ENCODE results near the gene PAX6. TPM values are rescaled to one million over a fixed set of nuclear protein-coding genes. Genes with fewer than 3 reads are reported as not detected.

Gene PAX6
- polyA plus RNA-seq, 2 of the 4 experiments (the other 2 are of a cell fraction) = 1.8 to 2.0 TPM

- ATAC-seq = no peak
- no peaks in the 10 kb centered on the region for H3K4me1 ChIP-seq
- H3K4me2 ChIP-seq = no peak overlapping the region
- no peak for TF ChIP-seq PHF8 (IDR thresholded peaks at IDR 0.05; ENCODE audit: borderline replicate concordance, low read depth)
- no peak for TF ChIP-seq MAFK (IDR thresholded peaks at IDR 0.05; ENCODE audit: partially characterized antibody)
- no peak for TF ChIP-seq FOSL2 (IDR thresholded peaks at IDR 0.05)
- TF ChIP-seq FOSL2 (CRISPR knock-in tag; IDR thresholded peaks at IDR 0.05) = no peak
- TF ChIP-seq RFX5 (IDR thresholded peaks at IDR 0.05) = no peak
- POLR2A ChIA-PET = no interaction called here
- H3K27ac ChIP-seq = no peak overlapping the region
- H3K9me3 ChIP-seq = no peaks in the 10 kb centered on the region
- 72% methylated on average over 18 of the region's 18 CpGs for WGBS (ENCODE audit: missing lambda C conversion rate)
- CTCF ChIA-PET = no interaction called here
- no peak overlapping the region for H3K4me3 ChIP-seq
- no peak for DNase-seq (ENCODE audit: low read depth in 1 of 2, low spot score in 1 of 2)
- FAIRE-seq = no peak
These were observed 13.3 kb upstream of the PAX6 start for GRCh38 chr11:31824332-31824878.

GRCh38 chr11:31823644-31824331 lies 12.7 kb upstream of the PAX6 start:
- Histone ChIP-seq H3K4me3 (no peak overlapping the region), H3K4me1 (no peaks in the 10 kb centered on the region), H3K4me2 (no peak overlapping the region), H3K27ac (no peak overlapping the region), H3K9me3 (no peaks in the 10 kb centered on the region)
- ATAC-seq (no peak), FAIRE-seq (no peak), DNase-seq (ENCODE audit: low read depth in 1 of 2, low spot score in 1 of 2) (no peak)
- ChIA-PET CTCF (interaction anchor here (0.8 to 2.1 kb wide), 2 partner anchors 10 to 183 kb away, joined by 3 to 9 read pairs; no protein-coding TSS in a partner anchor), POLR2A (no interaction called here)
- 76% methylated on average over 23 of the region's 24 CpGs for WGBS (ENCODE audit: missing lambda C conversion rate)
- TF ChIP-seq GATA3 (IDR thresholded peaks at IDR 0.05; ENCODE audit: borderline replicate concordance) (no peak), POLR2A (IDR thresholded peaks at IDR 0.05; ENCODE audit: low read length) (no peak), CBX8 (IDR thresholded peaks at IDR 0.05) (no peak), PHF8 (IDR thresholded peaks at IDR 0.05; ENCODE audit: borderline replicate concordance, low read depth) (no peak), USF2 (IDR thresholded peaks at IDR 0.05) (no peak), ZFP36 (IDR thresholded peaks at IDR 0.05; ENCODE audit: borderline replicate concordance, partially characterized antibody) (no peak), BHLHE40 (IDR thresholded peaks at IDR 0.05; ENCODE audit: low read depth, low read length) (no peak), CHD2 (IDR thresholded peaks at IDR 0.05; ENCODE audit: low read length, partially characterized antibody) (no peak), TFCP2L1 (CRISPR knock-in tag; IDR thresholded peaks at IDR 0.05) (no peak), HOXB5 (CRISPR knock-in tag; IDR thresholded peaks at IDR 0.05) (no peak), FOXS1 (CRISPR knock-in tag; IDR thresholded peaks at IDR 0.05) (no peak), RNF2 (IDR thresholded peaks at IDR 0.05; ENCODE audit: borderline replicate concordance, low read depth) (no peak), CTCF (IDR thresholded peaks at IDR 0.05) (no peak), HOXB13 (CRISPR knock-in tag; IDR thresholded peaks at IDR 0.05; ENCODE audit: low read depth) (no peak)

GRCh38 chr11:31822927-31823643 lies 12.0 kb upstream of the PAX6 start:
- DNase-seq (ENCODE audit: low read depth in 1 of 2, low spot score in 1 of 2) = no peak
- FAIRE-seq = no peak
- Histone ChIP-seq H3K4me2 (no peak overlapping the region), H3K27ac (no peak overlapping the region), H3K4me1 (no peaks in the 10 kb centered on the region), H3K9me3 (no peaks in the 10 kb centered on the region), H3K4me3 (no peak overlapping the region)
- POLR2A ChIA-PET = no interaction called here
- 80% methylated on average over 14 of the region's 14 CpGs for WGBS (ENCODE audit: missing lambda C conversion rate)
- no peak for ATAC-seq
- CTCF ChIA-PET = interaction anchor here (0.8 to 2.1 kb wide), 2 partner anchors 11 to 182 kb away, joined by 3 to 9 read pairs; no protein-coding TSS in a partner anchor
- TF ChIP-seq ELK1 (IDR thresholded peaks at IDR 0.05; ENCODE audit: low read depth, low read length) = no peak
- TF ChIP-seq HOXB13 (CRISPR knock-in tag; IDR thresholded peaks at IDR 0.05; ENCODE audit: low read depth) = no peak
- no peak for TF ChIP-seq RARB (CRISPR knock-in tag; IDR thresholded peaks at IDR 0.05)
- no peak for TF ChIP-seq RCOR1 (IDR thresholded peaks at IDR 0.05; ENCODE audit: low read depth, low read length)
- TF ChIP-seq CHD4 (IDR thresholded peaks at IDR 0.05; ENCODE audit: borderline replicate concordance) = no peak
- TF ChIP-seq REST (IDR thresholded peaks at IDR 0.05) = no peak
- no peak for TF ChIP-seq NPAS2 (CRISPR knock-in tag; IDR thresholded peaks at IDR 0.05; ENCODE audit: borderline replicate concordance)
- no peak for TF ChIP-seq SMC3 (IDR thresholded peaks at IDR 0.05)
- TF ChIP-seq RAD21 (conservative IDR thresholded peaks at IDR 0.05 in 1 of 2, IDR thresholded peaks at IDR 0.05 in 1 of 2) = no peak
